ENCODE data around the gene DNAJB4.
A peak's percentile ranks its signal among the peaks of the same experiment; 100 is the strongest.
"Not testable (repeated sequence)": the region's sequence is repeated elsewhere in the genome, so short reads cannot be mapped to it uniquely, and the experiment has no call there.

DNAJB4 gene

DNA sequence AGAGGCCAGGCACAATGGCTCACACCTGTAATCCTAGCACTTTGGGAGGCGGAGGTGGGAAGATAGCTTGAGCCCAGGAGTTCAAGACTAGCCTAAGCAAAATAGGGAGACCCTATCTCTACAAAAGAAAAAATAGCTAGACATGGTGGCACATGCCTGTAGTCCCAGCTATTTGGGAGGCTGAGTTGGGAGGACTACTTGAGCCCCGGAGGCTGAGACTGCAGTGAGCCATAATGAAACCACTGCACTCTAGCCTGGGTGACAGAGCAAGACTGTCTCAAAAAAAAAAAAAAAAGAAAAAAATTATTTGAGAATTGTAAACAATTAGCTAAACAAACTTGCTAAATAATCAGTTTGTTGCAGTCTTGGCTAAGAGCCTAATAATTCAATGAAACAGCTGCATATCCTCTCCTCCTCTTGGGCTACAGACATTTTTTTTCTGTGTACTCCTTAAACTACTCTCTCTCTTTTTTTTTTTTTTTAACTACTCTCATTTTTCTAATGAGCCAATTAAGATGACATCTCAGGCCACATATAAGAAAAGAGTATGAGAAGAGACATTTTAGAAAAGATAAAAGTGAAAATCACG lies 10.5 kb upstream of the DNAJB4 start:
- no peaks in the 10 kb centered on the region for H3K9me3 ChIP-seq (ENCODE audit: low read length)
- H3K27me3 ChIP-seq (ENCODE audit: control insufficient read depth in 1 of 2, insufficient read depth in 2 of 2, low read length in 2 of 2), result no peaks in the 10 kb centered on the region
- H3K9ac ChIP-seq (ENCODE audit: low read length), result no peak overlapping the region
- no peak overlapping the region for H3K27ac ChIP-seq (ENCODE audit: low read depth, low read length)
- no peaks in the 10 kb centered on the region for H3K36me3 ChIP-seq (ENCODE audit: insufficient read depth, low read length)
- no peaks in the 10 kb centered on the region for H3K4me1 ChIP-seq (ENCODE audit: insufficient read depth, low read length)
- H3K4me3 ChIP-seq (ENCODE audit: low read depth in 1 of 2, low read length in 2 of 2), result no peak overlapping the region

DNA sequence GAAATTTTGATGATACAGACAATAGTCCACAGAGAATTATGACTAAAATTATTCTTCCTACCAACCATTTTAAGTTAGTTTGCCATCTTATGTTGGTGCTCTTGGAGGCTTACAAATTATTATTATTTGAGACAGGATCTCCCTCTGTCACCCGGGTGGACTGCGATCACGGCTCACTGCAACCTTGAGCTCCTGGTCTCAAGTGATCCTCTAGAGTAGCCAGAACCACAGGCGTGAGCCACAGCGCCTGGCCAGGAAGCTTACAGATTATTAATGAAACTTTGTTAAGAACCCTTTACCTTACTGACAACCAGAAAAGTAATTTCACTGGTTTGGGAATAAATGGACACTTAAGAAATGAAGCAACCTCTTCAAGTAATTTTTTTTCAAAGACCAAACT lies 8.0 kb upstream of the DNAJB4 start:
- H3K9me3 ChIP-seq (ENCODE audit: low read length), result no peaks in the 10 kb centered on the region
- H3K9ac ChIP-seq (ENCODE audit: low read length), result no peak overlapping the region
- H3K36me3 ChIP-seq (ENCODE audit: insufficient read depth, low read length), result no peaks in the 10 kb centered on the region
- no peaks in the 10 kb centered on the region for H3K4me1 ChIP-seq (ENCODE audit: insufficient read depth, low read length)
- H3K4me3 ChIP-seq (ENCODE audit: low read depth in 1 of 2, low read length in 2 of 2), result no peak overlapping the region
- no peak overlapping the region for H3K27ac ChIP-seq (ENCODE audit: low read depth, low read length)
- H3K27me3 ChIP-seq (ENCODE audit: control insufficient read depth in 1 of 2, insufficient read depth in 2 of 2, low read length in 2 of 2), result no peaks in the 10 kb centered on the region

DNA sequence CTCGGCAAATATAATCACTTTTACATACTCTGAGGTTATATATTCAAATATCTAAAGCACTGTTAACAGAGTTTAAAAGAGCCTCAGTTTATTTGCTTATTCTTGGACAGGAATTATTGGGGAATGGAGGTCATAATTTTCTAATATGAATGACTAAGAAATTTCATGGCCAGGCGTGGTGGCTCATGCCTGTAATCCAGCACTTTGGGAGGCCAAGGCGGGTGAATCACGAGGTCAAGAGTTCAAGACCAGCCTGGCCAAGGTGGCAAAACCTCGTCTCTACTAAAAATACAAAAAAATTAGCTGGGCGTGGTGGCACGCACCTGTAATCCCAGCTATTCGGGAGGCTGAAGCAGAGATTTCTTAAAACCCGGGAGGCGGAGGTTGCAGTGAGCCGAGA lies 4.2 kb upstream of the DNAJB4 start:
- not testable (repeated sequence) for H3K36me3 ChIP-seq (ENCODE audit: insufficient read depth, low read length); H3K9me3 ChIP-seq (ENCODE audit: low read length); H3K9ac ChIP-seq (ENCODE audit: low read length); H3K27ac ChIP-seq (ENCODE audit: low read depth, low read length); H3K4me1 ChIP-seq (ENCODE audit: insufficient read depth, low read length); H3K4me3 ChIP-seq (ENCODE audit: low read depth in 1 of 2, low read length in 2 of 2); H3K27me3 ChIP-seq (ENCODE audit: control insufficient read depth in 1 of 2, insufficient read depth in 2 of 2, low read length in 2 of 2)

DNA sequence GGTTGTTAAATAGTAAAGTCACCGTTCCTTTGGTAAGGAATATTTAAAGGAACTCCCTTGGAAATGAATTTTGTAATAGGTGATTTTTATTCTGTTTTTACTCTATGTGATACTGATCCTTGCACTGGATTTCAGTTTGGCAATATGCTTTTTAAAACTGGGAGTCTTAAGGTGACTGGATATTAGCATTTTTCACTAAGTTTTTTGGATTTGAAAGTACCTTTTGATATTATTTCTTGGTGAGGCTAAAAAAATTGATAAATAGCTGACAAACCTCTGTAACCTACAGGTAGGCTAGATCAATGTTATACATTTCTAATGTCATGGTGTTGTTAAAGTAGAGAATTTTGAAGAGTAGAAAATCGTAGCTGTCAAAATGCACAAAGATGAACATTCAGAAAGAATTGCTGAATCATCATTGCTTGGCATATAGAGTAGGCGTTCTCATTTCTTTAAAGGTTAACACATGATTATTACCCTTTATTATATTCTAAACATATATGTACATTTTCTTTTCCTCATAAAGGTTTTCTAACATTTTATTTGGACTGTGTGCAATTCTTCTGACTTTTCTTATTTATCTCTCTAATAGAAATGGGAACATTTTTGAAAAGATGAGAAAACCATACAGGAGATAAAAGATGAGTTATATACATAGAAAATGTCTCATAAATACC lies 1.5 kb upstream of the DNAJB4 start:
- Histone ChIP-seq H3K4me3 (ENCODE audit: low read depth in 1 of 2, low read length in 2 of 2) (no peak overlapping the region), H3K27ac (ENCODE audit: low read depth, low read length) (peak overlapping the region; percentile 98), H3K4me1 (ENCODE audit: insufficient read depth, low read length) (peaks cover 10% of the 10 kb centered on the region), H3K9ac (ENCODE audit: low read length) (no peak overlapping the region), H3K9me3 (ENCODE audit: low read length) (no peaks in the 10 kb centered on the region), H3K36me3 (ENCODE audit: insufficient read depth, low read length) (no peaks in the 10 kb centered on the region), H3K27me3 (ENCODE audit: control insufficient read depth in 1 of 2, insufficient read depth in 2 of 2, low read length in 2 of 2) (no peaks in the 10 kb centered on the region)

DNA sequence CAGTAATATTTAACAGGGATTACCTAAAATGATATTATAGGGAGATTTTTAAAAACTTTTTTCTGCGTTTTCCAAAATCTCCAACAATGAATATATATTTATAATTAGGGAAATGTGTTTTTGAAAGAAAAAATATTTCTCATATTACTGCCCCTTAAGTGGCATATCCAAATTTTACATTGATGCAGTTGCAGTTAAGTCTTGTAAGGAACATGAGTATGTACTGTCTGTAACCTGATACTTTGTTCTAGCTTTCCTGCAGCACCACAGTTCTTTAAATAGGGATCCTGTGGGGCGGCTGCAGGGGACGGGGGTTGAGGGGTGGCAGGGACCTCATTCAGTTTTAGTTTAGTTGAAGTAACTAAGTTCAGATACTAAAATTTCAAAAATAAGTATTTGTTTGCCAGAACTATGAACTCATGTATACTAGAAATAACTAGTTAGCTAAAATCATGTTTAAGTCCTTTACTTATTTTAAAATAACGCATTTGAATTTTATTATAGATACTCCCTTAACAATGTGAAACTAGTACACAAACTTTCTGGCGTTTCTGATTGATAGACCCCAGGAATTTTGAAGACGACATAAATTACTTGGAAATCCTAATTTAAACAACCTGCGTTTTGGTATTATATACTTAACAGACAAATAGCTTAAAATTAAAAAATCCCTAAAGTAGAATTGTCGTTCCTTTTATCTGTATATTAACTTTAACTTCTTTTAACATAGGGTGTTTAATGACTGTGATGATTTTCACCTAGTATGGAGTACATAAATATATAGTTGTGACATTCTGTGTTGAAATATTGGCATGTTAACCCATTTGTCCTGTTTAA lies 639 bp upstream of the DNAJB4 start:
- H3K4me3 ChIP-seq (ENCODE audit: low read depth in 1 of 2, low read length in 2 of 2), result peak overlapping the region; percentile 68 to 83
- H3K27ac ChIP-seq (ENCODE audit: low read depth, low read length), result peak overlapping the region; percentile 98
- no peaks in the 10 kb centered on the region for H3K36me3 ChIP-seq (ENCODE audit: insufficient read depth, low read length)
- peaks cover 13% of the 10 kb centered on the region for H3K4me1 ChIP-seq (ENCODE audit: insufficient read depth, low read length)
- no peaks in the 10 kb centered on the region for H3K9me3 ChIP-seq (ENCODE audit: low read length)
- peak overlapping the region; percentile 96 for H3K9ac ChIP-seq (ENCODE audit: low read length)
- H3K27me3 ChIP-seq (ENCODE audit: control insufficient read depth in 1 of 2, insufficient read depth in 2 of 2, low read length in 2 of 2), result no peaks in the 10 kb centered on the region

DNA sequence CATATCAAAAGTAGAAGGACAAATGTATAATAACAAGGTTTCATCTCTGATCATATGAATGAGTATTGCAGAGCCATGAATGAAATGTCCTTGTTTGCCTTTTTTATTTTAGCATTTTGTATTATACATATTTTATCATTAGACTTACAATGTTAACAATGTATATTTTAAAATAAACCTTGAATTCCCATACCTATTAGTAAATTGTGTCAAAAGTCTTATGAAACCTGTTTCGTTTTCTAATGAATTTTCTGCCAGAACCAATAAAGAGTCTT lies 646 bp downstream of the DNAJB4 start:
- Histone ChIP-seq H3K4me3 (ENCODE audit: low read depth in 1 of 2, low read length in 2 of 2) (peak overlapping the region; percentile 68 to 83), H3K9ac (ENCODE audit: low read length) (peak overlapping the region; percentile 96), H3K27me3 (ENCODE audit: control insufficient read depth in 1 of 2, insufficient read depth in 2 of 2, low read length in 2 of 2) (no peaks in the 10 kb centered on the region), H3K4me1 (ENCODE audit: insufficient read depth, low read length) (peaks cover 22% of the 10 kb centered on the region), H3K36me3 (ENCODE audit: insufficient read depth, low read length) (no peaks in the 10 kb centered on the region), H3K27ac (ENCODE audit: low read depth, low read length) (peak overlapping the region; percentile 98), H3K9me3 (ENCODE audit: low read length) (no peaks in the 10 kb centered on the region)

DNA sequence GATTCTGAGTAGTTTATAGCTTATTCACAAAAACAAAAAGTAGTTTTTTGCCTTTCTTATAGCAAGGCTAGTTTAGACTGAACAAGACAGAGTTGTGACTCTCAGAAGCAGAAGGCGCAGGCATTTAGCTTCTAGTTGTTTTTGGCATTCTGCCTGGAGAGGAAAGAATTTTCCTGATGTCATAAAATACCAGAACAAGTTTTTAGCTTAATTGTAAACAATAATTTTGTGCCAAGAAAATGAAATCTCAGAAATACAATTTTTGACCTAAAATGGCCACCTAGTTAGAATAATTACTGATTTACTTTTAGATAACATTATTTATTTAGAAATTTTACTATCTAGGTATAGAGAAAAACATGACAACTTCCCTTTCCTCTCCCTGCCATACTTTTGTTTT lies 1.0 kb downstream of the DNAJB4 start:
- H3K27me3 ChIP-seq (ENCODE audit: control insufficient read depth in 1 of 2, insufficient read depth in 2 of 2, low read length in 2 of 2), result no peaks in the 10 kb centered on the region
- H3K9ac ChIP-seq (ENCODE audit: low read length), result peak overlapping the region; percentile 96
- peak overlapping the region; percentile 68 to 83 for H3K4me3 ChIP-seq (ENCODE audit: low read depth in 1 of 2, low read length in 2 of 2)
- no peaks in the 10 kb centered on the region for H3K36me3 ChIP-seq (ENCODE audit: insufficient read depth, low read length)
- H3K4me1 ChIP-seq (ENCODE audit: insufficient read depth, low read length), result peaks cover 26% of the 10 kb centered on the region
- H3K27ac ChIP-seq (ENCODE audit: low read depth, low read length), result peak overlapping the region; percentile 98
- H3K9me3 ChIP-seq (ENCODE audit: low read length), result no peaks in the 10 kb centered on the region

DNA sequence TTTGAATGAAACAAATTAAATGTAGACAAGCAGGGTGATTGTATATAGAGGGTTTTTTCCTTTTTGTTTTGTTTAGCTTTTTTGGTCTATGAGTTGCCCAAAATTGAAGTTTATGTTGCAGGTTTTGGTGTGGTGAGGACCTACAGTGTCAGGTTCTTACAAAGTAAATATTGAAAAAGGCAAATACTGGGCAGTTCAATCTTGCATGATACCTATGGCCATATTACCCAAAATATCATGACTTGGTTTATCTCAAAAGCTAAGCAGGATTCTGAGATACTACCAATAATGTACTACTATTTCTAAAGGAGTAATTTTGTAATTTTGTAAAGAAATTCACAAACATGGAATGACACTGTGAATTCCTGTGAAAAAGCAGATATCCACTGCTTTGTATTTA lies 1.8 kb downstream of the DNAJB4 start:
- Histone ChIP-seq H3K4me1 (ENCODE audit: insufficient read depth, low read length) (peaks cover 29% of the 10 kb centered on the region), H3K27ac (ENCODE audit: low read depth, low read length) (peak overlapping the region; percentile 57), H3K9me3 (ENCODE audit: low read length) (no peaks in the 10 kb centered on the region), H3K9ac (ENCODE audit: low read length) (peak overlapping the region; percentile 85), H3K36me3 (ENCODE audit: insufficient read depth, low read length) (no peaks in the 10 kb centered on the region), H3K4me3 (ENCODE audit: low read depth in 1 of 2, low read length in 2 of 2) (peak overlapping the region; percentile 33 to 83), H3K27me3 (ENCODE audit: control insufficient read depth in 1 of 2, insufficient read depth in 2 of 2, low read length in 2 of 2) (no peaks in the 10 kb centered on the region)

DNA sequence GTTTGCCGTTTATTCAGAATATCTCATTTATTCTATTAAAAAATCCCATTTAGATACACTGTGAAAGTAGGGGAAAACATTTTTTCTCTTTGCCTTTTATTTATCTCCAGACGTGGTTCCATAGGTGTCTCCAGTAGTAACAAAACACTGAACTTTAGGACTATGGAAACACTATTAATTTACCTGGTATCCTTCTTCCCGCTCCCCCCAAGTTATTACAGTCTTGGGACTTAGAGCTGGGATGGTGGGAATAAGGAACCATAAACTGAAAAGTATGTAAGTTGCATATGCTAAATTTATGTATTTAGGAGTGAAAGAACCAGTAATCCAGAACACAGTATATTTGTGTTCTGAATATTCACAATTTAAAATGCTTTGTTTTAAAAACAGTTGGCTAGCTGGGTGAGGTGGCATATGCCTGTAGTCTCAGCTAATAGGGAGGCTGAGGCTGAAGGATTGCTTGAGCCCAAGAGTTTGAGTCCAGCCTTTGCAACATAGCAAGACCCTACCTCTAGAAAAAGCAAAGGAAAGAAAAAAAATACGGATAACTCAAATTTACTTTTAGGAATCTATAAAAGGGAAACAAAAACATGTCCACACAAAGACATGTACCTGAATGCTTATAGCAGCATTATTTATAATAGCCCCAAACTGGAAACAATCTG lies 3.1 kb downstream of the DNAJB4 start:
- Histone ChIP-seq H3K4me3 (ENCODE audit: low read depth in 1 of 2, low read length in 2 of 2) (peak overlapping the region in 1 of 2 donors; percentile 17), H3K27ac (ENCODE audit: low read depth, low read length) (peak overlapping the region; percentile 14)

DNA sequence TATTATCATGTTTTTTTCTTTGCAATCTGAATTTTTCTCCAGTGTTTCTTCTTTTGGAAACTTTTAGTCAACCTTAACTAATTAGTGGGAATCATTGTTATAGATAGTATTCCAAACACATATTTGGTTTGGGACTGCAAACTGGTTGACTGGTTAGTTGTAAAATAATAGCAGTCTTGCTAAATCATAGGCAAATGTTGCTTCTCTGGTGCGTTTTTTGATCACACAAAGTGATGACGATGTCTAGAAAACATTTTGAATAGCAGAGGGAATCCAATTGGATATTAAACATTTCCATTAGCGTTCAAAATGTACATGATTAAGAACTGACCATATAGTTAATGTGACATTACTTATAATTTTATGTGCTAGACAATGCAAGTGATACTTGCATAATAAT lies 4.5 kb downstream of the DNAJB4 start:
- H3K4me1 ChIP-seq (ENCODE audit: insufficient read depth, low read length), result peaks cover 26% of the 10 kb centered on the region
- no peak overlapping the region for H3K9ac ChIP-seq (ENCODE audit: low read length)
- H3K27ac ChIP-seq (ENCODE audit: low read depth, low read length), result no peak overlapping the region
- H3K4me3 ChIP-seq (ENCODE audit: low read depth in 1 of 2, low read length in 2 of 2), result peak overlapping the region in 1 of 2 donors; percentile 10
- H3K27me3 ChIP-seq (ENCODE audit: control insufficient read depth in 1 of 2, insufficient read depth in 2 of 2, low read length in 2 of 2), result no peaks in the 10 kb centered on the region
- H3K36me3 ChIP-seq (ENCODE audit: insufficient read depth, low read length), result peaks cover 6% of the 10 kb centered on the region
- no peaks in the 10 kb centered on the region for H3K9me3 ChIP-seq (ENCODE audit: low read length)

More for the DNA sequence above, 3.1 kb downstream of the DNAJB4 start:
- Histone ChIP-seq H3K36me3 (ENCODE audit: insufficient read depth, low read length) (no peaks in the 10 kb centered on the region), H3K4me1 (ENCODE audit: insufficient read depth, low read length) (peaks cover 29% of the 10 kb centered on the region), H3K9ac (ENCODE audit: low read length) (no peak overlapping the region), H3K9me3 (ENCODE audit: low read length) (no peaks in the 10 kb centered on the region), H3K27me3 (ENCODE audit: control insufficient read depth in 1 of 2, insufficient read depth in 2 of 2, low read length in 2 of 2) (no peaks in the 10 kb centered on the region)

DNA sequence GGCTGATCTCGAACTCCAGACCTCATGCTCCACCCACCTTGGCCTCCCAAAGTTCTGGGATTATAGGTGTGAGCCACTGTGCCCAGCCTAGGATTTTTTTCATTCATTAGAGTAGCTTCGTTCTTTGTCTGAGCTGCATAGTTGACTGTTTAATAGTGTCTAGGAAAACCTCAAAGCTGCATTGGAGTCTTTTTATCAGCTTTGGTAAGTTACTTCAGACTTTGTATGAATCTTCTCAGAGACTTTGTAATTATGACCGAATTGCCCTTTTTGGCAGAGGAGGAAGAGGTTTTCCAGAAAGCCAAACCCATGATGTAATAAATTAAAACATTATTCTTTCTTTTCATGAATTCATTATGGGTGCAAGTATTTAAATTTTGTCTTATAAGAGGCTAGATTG lies 5.1 kb downstream of the DNAJB4 start:
- H3K36me3 ChIP-seq (ENCODE audit: insufficient read depth, low read length), result peaks cover 6% of the 10 kb centered on the region
- peak overlapping the region in 1 of 2 donors; percentile 10 for H3K4me3 ChIP-seq (ENCODE audit: low read depth in 1 of 2, low read length in 2 of 2)
- no peak overlapping the region for H3K9ac ChIP-seq (ENCODE audit: low read length)
- H3K27me3 ChIP-seq (ENCODE audit: control insufficient read depth in 1 of 2, insufficient read depth in 2 of 2, low read length in 2 of 2), result no peaks in the 10 kb centered on the region
- no peak overlapping the region for H3K27ac ChIP-seq (ENCODE audit: low read depth, low read length)
- H3K9me3 ChIP-seq (ENCODE audit: low read length), result no peaks in the 10 kb centered on the region
- peaks cover 26% of the 10 kb centered on the region for H3K4me1 ChIP-seq (ENCODE audit: insufficient read depth, low read length)

Data from muscle layer of colon (tissue), 2 donors.